B cell (primary cell): Measurements from ENCODE around the gene MT1X. TPM values are rescaled to one million over a fixed set of nuclear protein-coding genes. Genes with fewer than 3 reads are reported as not detected.

Source experiments
- ATAC-seq: fragments of 200-7000 bp; cut with Tn5 transposase; one replicate; pipeline ENCODE4 v1.10.0; 2021; ENCODE audit warnings: low read depth, mild to moderate bottlenecking, moderate number of reproducible peaks, moderate library complexity
- CTCF ChIA-PET: fragments of 350-600 bp; sonication (Branson Sonifier 250); formaldehyde crosslinking; loops from one replicate; lab custom pipeline; 2021; ENCODE audit warnings: antibody characterized with exemption, inconsistent platforms; lab: Charles Lee
- POLR2A ChIA-PET: fragments of 350-600 bp; sonication (Branson Sonifier 250); formaldehyde crosslinking; loops from one replicate; lab custom pipeline; 2021; ENCODE audit warnings: antibody characterized with exemption; lab: Charles Lee
- DNase-seq: peaks from one replicate; pipeline ENCODE4 v3.0.0; 2013
- H2AFZ ChIP-seq: 2 replicates; pipeline ENCODE4 v1.6.1; 2012; ENCODE audit warnings: mild to moderate bottlenecking, low read depth, low read length; ENCODE audit not compliant: insufficient read depth, poor library complexity, severe bottlenecking
- H3K27ac ChIP-seq, 2 donors: 1 replicate in 1 of 2; 2 replicates in 1 of 2; pipeline ENCODE4 v1.5.1; 2012 to 2013; ENCODE audit warnings: low read length in 2 of 2, mild to moderate bottlenecking in 2 of 2, moderate library complexity in 1 of 2
- H3K27me3 ChIP-seq, 4 experiments: fragments of 200-600 bp in 1 of 4; sonication (generic) in 1 of 4; replicated peaks in 1 of 4; 1 replicate in 2 of 4; 2 replicates in 2 of 4; pipeline versions ENCODE4 v1.6.1 to v1.7.0; 2013 to 2016; ENCODE audit warnings: low read length in 3 of 4, mild to moderate bottlenecking in 2 of 4, mixed read lengths in 1 of 4, moderate library complexity in 1 of 4; ENCODE audit not compliant: insufficient read depth in 4 of 4, control insufficient read depth in 3 of 4; ENCODE audit errors: control extremely low read depth in 1 of 4
- H3K36me3 ChIP-seq, 2 experiments: replicated peaks in 1 of 2; 1 replicate in 1 of 2; 2 replicates in 1 of 2; pipeline versions ENCODE4 v1.6.1 to v1.7.1; 2013; ENCODE audit warnings: low read length in 1 of 2; ENCODE audit not compliant: insufficient read depth in 2 of 2, control insufficient read depth in 1 of 2; ENCODE audit errors: control extremely low read depth in 1 of 2, extremely low read depth in 1 of 2
- H3K4me1 ChIP-seq, 2 donors: fragments of 200-600 bp in 1 of 2; sonication (generic) in 1 of 2; 1 replicate in 1 of 2; 2 replicates in 1 of 2; pipeline versions ENCODE4 v1.5.1 to v1.6.1; 2013 to 2017; ENCODE audit warnings: low read length in 2 of 2; ENCODE audit not compliant: control insufficient read depth in 2 of 2, insufficient read depth in 2 of 2
- H3K4me2 ChIP-seq: replicated peaks from 2 replicates; pipeline ENCODE3; 2012; ENCODE audit warnings: mild to moderate bottlenecking, low read depth, low read length; ENCODE audit not compliant: poor library complexity, severe bottlenecking
- H3K4me3 ChIP-seq, 5 experiments: fragments of 200-600 bp in 1 of 5; sonication (generic) in 1 of 5; 1 replicate in 3 of 5; 2 replicates in 2 of 5; pipeline versions ENCODE4 v1.5.1 to v1.7.0; 2011 to 2016; ENCODE audit warnings: low read length in 4 of 5, mild to moderate bottlenecking in 4 of 5, low read depth in 2 of 5, control low read depth in 1 of 5, moderate library complexity in 1 of 5; ENCODE audit not compliant: insufficient read depth in 1 of 5; ENCODE audit errors: control extremely low read depth in 1 of 5, extremely low read depth in 1 of 5
- H3K79me2 ChIP-seq: fragments of 200-600 bp; sonication (generic); one replicate; pipeline ENCODE4 v1.6.0; 2016; ENCODE audit warnings: low read length; ENCODE audit not compliant: control insufficient read depth, insufficient read depth
- H3K9ac ChIP-seq: fragments of 200-600 bp; sonication (generic); 2 replicates; pipeline ENCODE4 v1.6.1; 2017; ENCODE audit warnings: mild to moderate bottlenecking, low read length, moderate library complexity
- H3K9me3 ChIP-seq, 3 donors: one replicate each; pipeline versions ENCODE4 v1.6.1 to v1.7.1; 2013; ENCODE audit warnings: low read length in 2 of 3; ENCODE audit not compliant: control insufficient read depth in 2 of 3, insufficient read depth in 1 of 3; ENCODE audit errors: control extremely low read depth in 1 of 3
- H4K20me1 ChIP-seq: 2 replicates; pipeline ENCODE4 v1.6.0; 2012; ENCODE audit warnings: mild to moderate bottlenecking, low read length; ENCODE audit not compliant: insufficient read depth, control insufficient read depth, poor library complexity, severe bottlenecking
- H3K27ac Mint-ChIP-seq: one replicate; pipeline ENCODE4 v1.8.0; 2021; ENCODE audit warnings: mixed read lengths
- H3K27me3 Mint-ChIP-seq: one replicate; pipeline ENCODE4 v1.8.0; 2021; ENCODE audit warnings: mixed read lengths
- H3K4me1 Mint-ChIP-seq: one replicate; pipeline ENCODE4 v1.8.0; 2021; ENCODE audit warnings: mixed read lengths
- H3K4me3 Mint-ChIP-seq: one replicate; pipeline ENCODE4 v1.8.0; 2021; ENCODE audit warnings: mixed read lengths
- H3K9me3 Mint-ChIP-seq: one replicate; pipeline ENCODE4 v1.8.0; 2022; ENCODE audit warnings: mixed read lengths; ENCODE audit not compliant: insufficient read depth
- EZH2 ChIP-seq: IDR thresholded peaks from 2 replicates; pipeline ENCODE4 v1.6.1; 2012; ENCODE audit warnings: borderline replicate concordance, low read depth, mild to moderate bottlenecking, moderate library complexity, low read length; ENCODE audit not compliant: insufficient read depth, poor library complexity, severe bottlenecking
- WGBS: methylation state at CpG from one replicate; pipeline ENCODE4 v1.1.5; 2013; ENCODE audit warnings: missing lambda C conversion rate; ENCODE audit not compliant: insufficient coverage; 5-methylcytosine and 5-hydroxymethylcytosine counted together
- intact Hi-C: fragments of 100-400 bp; cut with micrococcal nuclease; formaldehyde crosslinking; loops from one replicate; pipeline ENCODE4 v1.10.0; 2022
- polyA plus RNA-seq: library from polyadenylated mRNA; depleted of rRNA; stranded (reverse); fragments of >200 nt; gene quantifications from 2 replicates; pipeline ENCODE4 v1.2.3, GENCODE V29; 2012
- total RNA-seq, 2 donors: library from RNA; stranded (reverse); fragments of 120-200 nt in 1 of 2; gene quantifications; 1 replicate in 1 of 2; 2 replicates in 1 of 2; pipeline versions ENCODE4 v1.2.3 to v1.2.4, GENCODE V29; 2013 to 2022
- TF ChIP-seq, protein P1 (sequence below): fragments of 200-600 bp; IDR thresholded peaks from one replicate; pipeline ENCODE4 v1.8.0; 2022; ENCODE audit warnings: antibody characterized with exemption, mild to moderate bottlenecking

MT1X gene
- total and polyA plus RNA-seq, 2 donors (not counting 1 experiment from before 2014, with no cell fraction given) = 9.1 to 17.2 TPM

GRCh38 chr16:56636616-56637413, 45.5 kb upstream of the MT1X start:
- ATAC-seq (no peak), DNase-seq (no peak)
- ChIA-PET CTCF (no interaction called here), POLR2A (no interaction called here)
- Mint-ChIP-seq H3K27me3 (peaks cover 81% of the 10 kb centered on the region), H3K27ac (no peak overlapping the region), H3K9me3 (no peaks in the 10 kb centered on the region), H3K4me3 (no peak overlapping the region), H3K4me1 (peaks cover 24% of the 10 kb centered on the region)
- H4K20me1 ChIP-seq = no peaks in the 10 kb centered on the region
- no peaks in the 10 kb centered on the region for H3K36me3 ChIP-seq
- no peak overlapping the region for H3K4me3 ChIP-seq
- H3K4me1 ChIP-seq = peaks cover 26 to 37% of the 10 kb centered on the region in 2 donors
- no peak for TF ChIP-seq EZH2
- TF ChIP-seq, protein P1, sequence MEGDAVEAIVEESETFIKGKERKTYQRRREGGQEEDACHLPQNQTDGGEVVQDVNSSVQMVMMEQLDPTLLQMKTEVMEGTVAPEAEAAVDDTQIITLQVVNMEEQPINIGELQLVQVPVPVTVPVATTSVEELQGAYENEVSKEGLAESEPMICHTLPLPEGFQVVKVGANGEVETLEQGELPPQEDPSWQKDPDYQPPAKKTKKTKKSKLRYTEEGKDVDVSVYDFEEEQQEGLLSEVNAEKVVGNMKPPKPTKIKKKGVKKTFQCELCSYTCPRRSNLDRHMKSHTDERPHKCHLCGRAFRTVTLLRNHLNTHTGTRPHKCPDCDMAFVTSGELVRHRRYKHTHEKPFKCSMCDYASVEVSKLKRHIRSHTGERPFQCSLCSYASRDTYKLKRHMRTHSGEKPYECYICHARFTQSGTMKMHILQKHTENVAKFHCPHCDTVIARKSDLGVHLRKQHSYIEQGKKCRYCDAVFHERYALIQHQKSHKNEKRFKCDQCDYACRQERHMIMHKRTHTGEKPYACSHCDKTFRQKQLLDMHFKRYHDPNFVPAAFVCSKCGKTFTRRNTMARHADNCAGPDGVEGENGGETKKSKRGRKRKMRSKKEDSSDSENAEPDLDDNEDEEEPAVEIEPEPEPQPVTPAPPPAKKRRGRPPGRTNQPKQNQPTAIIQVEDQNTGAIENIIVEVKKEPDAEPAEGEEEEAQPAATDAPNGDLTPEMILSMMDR = no peak
- WGBS = 0% methylated on average over 2 of the region's 9 CpGs
- H3K27ac ChIP-seq = no peak overlapping the region
- intact Hi-C loops = loop anchor here (10.0 kb wide), 1 partner anchor 48 kb away; the partner anchor contains the start of gene MT1X
- H3K9me3 ChIP-seq = peaks cover 0 to 4% (median 0%) of the 10 kb centered on the region in 3 donors
- no peak overlapping the region for H3K4me2 ChIP-seq
- no peaks in the 10 kb centered on the region for H3K79me2 ChIP-seq
- H2AFZ ChIP-seq = no peak overlapping the region
- H3K9ac ChIP-seq = no peak overlapping the region
- peaks cover 0 to 86% (median 41%) of the 10 kb centered on the region in 4 experiments for H3K27me3 ChIP-seq
